ENCODE data around the gene ZNF423.

DNA sequence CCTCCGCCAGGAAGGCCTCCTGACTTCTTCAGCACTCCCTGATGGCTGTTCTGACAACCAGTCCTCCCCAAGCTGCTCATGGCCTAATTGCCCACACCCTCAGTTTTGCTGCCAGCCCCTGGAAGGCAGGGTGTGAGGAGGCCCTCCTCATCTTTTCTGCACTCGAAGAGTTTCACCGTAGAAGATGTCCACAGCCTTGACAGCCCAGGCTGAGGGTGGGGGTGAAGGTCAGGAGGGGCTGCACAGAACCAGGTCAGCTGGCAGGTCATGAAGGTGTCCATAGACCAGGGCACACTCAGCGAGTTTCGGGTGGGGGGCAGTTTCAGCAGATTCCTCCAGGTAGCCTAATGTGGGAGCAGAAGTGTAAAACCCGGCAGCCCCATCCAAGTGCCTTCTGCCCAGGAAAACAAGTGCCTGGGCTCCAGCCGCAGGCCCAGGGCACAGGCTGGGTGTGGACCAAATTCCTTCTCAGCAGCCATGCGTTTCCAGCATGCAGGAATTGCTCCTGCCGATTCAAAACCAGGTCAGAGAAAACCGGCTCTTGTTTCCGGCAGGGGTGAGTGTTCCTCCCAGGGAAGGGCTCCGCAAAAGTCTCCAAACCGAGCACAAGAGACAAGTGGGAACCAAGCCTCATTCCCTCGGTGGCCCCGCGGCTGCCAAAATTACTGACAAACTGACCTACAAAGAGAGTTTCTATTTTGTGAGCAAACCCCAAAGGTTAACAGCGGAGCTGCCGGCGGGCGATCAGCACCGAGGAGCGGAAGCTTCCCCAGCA, 253.5 kb downstream of the ZNF423 start:
- TF ChIP-seq ZFP36 (IDR thresholded peaks at IDR 0.05; ENCODE audit: low read depth, low read length, partially characterized antibody), result peak; percentile 69
- no peak for TF ChIP-seq CEBPB (tag; IDR thresholded peaks at IDR 0.05)
- no peak for TF ChIP-seq FOS (IDR thresholded peaks at IDR 0.05; ENCODE audit: extremely low read depth, insufficient read length)
- TF ChIP-seq, protein P1, sequence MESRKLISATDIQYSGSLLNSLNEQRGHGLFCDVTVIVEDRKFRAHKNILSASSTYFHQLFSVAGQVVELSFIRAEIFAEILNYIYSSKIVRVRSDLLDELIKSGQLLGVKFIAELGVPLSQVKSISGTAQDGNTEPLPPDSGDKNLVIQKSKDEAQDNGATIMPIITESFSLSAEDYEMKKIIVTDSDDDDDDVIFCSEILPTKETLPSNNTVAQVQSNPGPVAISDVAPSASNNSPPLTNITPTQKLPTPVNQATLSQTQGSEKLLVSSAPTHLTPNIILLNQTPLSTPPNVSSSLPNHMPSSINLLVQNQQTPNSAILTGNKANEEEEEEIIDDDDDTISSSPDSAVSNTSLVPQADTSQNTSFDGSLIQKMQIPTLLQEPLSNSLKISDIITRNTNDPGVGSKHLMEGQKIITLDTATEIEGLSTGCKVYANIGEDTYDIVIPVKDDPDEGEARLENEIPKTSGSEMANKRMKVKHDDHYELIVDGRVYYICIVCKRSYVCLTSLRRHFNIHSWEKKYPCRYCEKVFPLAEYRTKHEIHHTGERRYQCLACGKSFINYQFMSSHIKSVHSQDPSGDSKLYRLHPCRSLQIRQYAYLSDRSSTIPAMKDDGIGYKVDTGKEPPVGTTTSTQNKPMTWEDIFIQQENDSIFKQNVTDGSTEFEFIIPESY (CRISPR knock-in tag; IDR thresholded peaks at IDR 0.05), result no peak
- TF ChIP-seq ZNF780A (CRISPR knock-in tag; IDR thresholded peaks at IDR 0.05), result no peak
- no peak for TF ChIP-seq ZNF707 (CRISPR knock-in tag; conservative IDR thresholded peaks at IDR 0.05)
- TF ChIP-seq ZNF584 (CRISPR knock-in tag; IDR thresholded peaks at IDR 0.05; ENCODE audit: low read depth), result no peak
- TF ChIP-seq SREBF2 (CRISPR knock-in tag; IDR thresholded peaks at IDR 0.05), result no peak
- TF ChIP-seq, protein P2, sequence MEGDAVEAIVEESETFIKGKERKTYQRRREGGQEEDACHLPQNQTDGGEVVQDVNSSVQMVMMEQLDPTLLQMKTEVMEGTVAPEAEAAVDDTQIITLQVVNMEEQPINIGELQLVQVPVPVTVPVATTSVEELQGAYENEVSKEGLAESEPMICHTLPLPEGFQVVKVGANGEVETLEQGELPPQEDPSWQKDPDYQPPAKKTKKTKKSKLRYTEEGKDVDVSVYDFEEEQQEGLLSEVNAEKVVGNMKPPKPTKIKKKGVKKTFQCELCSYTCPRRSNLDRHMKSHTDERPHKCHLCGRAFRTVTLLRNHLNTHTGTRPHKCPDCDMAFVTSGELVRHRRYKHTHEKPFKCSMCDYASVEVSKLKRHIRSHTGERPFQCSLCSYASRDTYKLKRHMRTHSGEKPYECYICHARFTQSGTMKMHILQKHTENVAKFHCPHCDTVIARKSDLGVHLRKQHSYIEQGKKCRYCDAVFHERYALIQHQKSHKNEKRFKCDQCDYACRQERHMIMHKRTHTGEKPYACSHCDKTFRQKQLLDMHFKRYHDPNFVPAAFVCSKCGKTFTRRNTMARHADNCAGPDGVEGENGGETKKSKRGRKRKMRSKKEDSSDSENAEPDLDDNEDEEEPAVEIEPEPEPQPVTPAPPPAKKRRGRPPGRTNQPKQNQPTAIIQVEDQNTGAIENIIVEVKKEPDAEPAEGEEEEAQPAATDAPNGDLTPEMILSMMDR (IDR thresholded peaks at IDR 0.05 in 2 of 3, conservative IDR thresholded peaks at IDR 0.05 in 1 of 3; ENCODE audit: insufficient read depth in 2 of 3, low read depth in 1 of 3, low read length in 3 of 3), result no peak
